ENCODE results near the gene PLXDC2.

PLXDC2 gene

GRCh38 chr10:19941206-19941880 lies 125.1 kb downstream of the PLXDC2 start:
- Histone ChIP-seq H3K36me3 (ENCODE audit: insufficient read depth, low read length) (no peaks in the 10 kb centered on the region), H3K9me3 (ENCODE audit: low read length) (no peaks in the 10 kb centered on the region), H3K9ac (ENCODE audit: low read length) (no peak overlapping the region), H4K20me1 (ENCODE audit: insufficient read depth, low read length) (no peaks in the 10 kb centered on the region), H3K79me2 (ENCODE audit: insufficient read depth, low read length) (no peaks in the 10 kb centered on the region), H3K27ac (ENCODE audit: low read depth, low read length, poor library complexity, severe bottlenecking) (no peak overlapping the region), H3K4me2 (ENCODE audit: low read length) (no peak overlapping the region), H3K27me3 (ENCODE audit: insufficient read depth, low read length) (no peaks in the 10 kb centered on the region), H3F3A (ENCODE audit: insufficient read depth, low read length) (no peaks in the 10 kb centered on the region), H3K4me3 (ENCODE audit: low read depth, low read length, poor library complexity, severe bottlenecking) (no peak overlapping the region), H3K9me2 (ENCODE audit: low read depth, low read length) (no peaks in the 10 kb centered on the region), H3K4me1 (ENCODE audit: insufficient read depth, low read length, severe bottlenecking) (no peaks in the 10 kb centered on the region), H2AFZ (ENCODE audit: low read length) (no peak overlapping the region)
- TF ChIP-seq CTCF (IDR thresholded peaks at IDR 0.05; ENCODE audit: low read length) (no peak), EZH2 (IDR thresholded peaks at IDR 0.05; ENCODE audit: borderline replicate concordance, low read length) (no peak)

GRCh38 chr10:19944911-19945663 lies 128.9 kb downstream of the PLXDC2 start:
- H3K79me2 ChIP-seq (ENCODE audit: insufficient read depth, low read length): no peaks in the 10 kb centered on the region
- no peaks in the 10 kb centered on the region for H3K4me1 ChIP-seq (ENCODE audit: insufficient read depth, low read length, severe bottlenecking)
- no peaks in the 10 kb centered on the region for H4K20me1 ChIP-seq (ENCODE audit: insufficient read depth, low read length)
- no peak overlapping the region for H3K4me2 ChIP-seq (ENCODE audit: low read length)
- H3K9me3 ChIP-seq (ENCODE audit: low read length): no peaks in the 10 kb centered on the region
- no peaks in the 10 kb centered on the region for H3K9me2 ChIP-seq (ENCODE audit: low read depth, low read length)
- no peak overlapping the region for H3K4me3 ChIP-seq (ENCODE audit: low read depth, low read length, poor library complexity, severe bottlenecking)
- no peak overlapping the region for H3K27ac ChIP-seq (ENCODE audit: low read depth, low read length, poor library complexity, severe bottlenecking)
- H3F3A ChIP-seq (ENCODE audit: insufficient read depth, low read length): no peaks in the 10 kb centered on the region
- no peak overlapping the region for H3K9ac ChIP-seq (ENCODE audit: low read length)
- TF ChIP-seq EZH2 (IDR thresholded peaks at IDR 0.05; ENCODE audit: borderline replicate concordance, low read length) (no peak), CTCF (IDR thresholded peaks at IDR 0.05; ENCODE audit: low read length) (no peak)
- H3K36me3 ChIP-seq (ENCODE audit: insufficient read depth, low read length): no peaks in the 10 kb centered on the region
- no peak overlapping the region for H2AFZ ChIP-seq (ENCODE audit: low read length)
- no peaks in the 10 kb centered on the region for H3K27me3 ChIP-seq (ENCODE audit: insufficient read depth, low read length)

- TF ChIP-seq CTCF (IDR thresholded peaks at IDR 0.05; ENCODE audit: low read length) (no peak), EZH2 (IDR thresholded peaks at IDR 0.05; ENCODE audit: borderline replicate concordance, low read length) (no peak)
These were observed 130.0 kb downstream of the PLXDC2 start for GRCh38 chr10:19946245-19946644.

More at GRCh38 chr10:19946245-19946644, 130.0 kb downstream of the PLXDC2 start:
- no peak overlapping the region for H2AFZ ChIP-seq (ENCODE audit: low read length)
- no peaks in the 10 kb centered on the region for H3K9me3 ChIP-seq (ENCODE audit: low read length)
- H4K20me1 ChIP-seq (ENCODE audit: insufficient read depth, low read length): no peaks in the 10 kb centered on the region
- H3K27me3 ChIP-seq (ENCODE audit: insufficient read depth, low read length): no peaks in the 10 kb centered on the region
- no peak overlapping the region for H3K4me3 ChIP-seq (ENCODE audit: low read depth, low read length, poor library complexity, severe bottlenecking)
- H3K27ac ChIP-seq (ENCODE audit: low read depth, low read length, poor library complexity, severe bottlenecking): no peak overlapping the region
- no peaks in the 10 kb centered on the region for H3K4me1 ChIP-seq (ENCODE audit: insufficient read depth, low read length, severe bottlenecking)
- H3K79me2 ChIP-seq (ENCODE audit: insufficient read depth, low read length): no peaks in the 10 kb centered on the region
- H3F3A ChIP-seq (ENCODE audit: insufficient read depth, low read length): no peaks in the 10 kb centered on the region
- H3K9me2 ChIP-seq (ENCODE audit: low read depth, low read length): no peaks in the 10 kb centered on the region
- no peak overlapping the region for H3K9ac ChIP-seq (ENCODE audit: low read length)
- H3K36me3 ChIP-seq (ENCODE audit: insufficient read depth, low read length): no peaks in the 10 kb centered on the region
- no peak overlapping the region for H3K4me2 ChIP-seq (ENCODE audit: low read length)
